ENCODE results near the gene TCF15.

GRCh38 chr20:646107-646867, 36.2 kb upstream of the TCF15 start:
- TF ChIP-seq POLR2A (IDR thresholded peaks at IDR 0.05): no peak
- no peak for TF ChIP-seq EP300 (IDR thresholded peaks at IDR 0.05)
- TF ChIP-seq, protein P1, sequence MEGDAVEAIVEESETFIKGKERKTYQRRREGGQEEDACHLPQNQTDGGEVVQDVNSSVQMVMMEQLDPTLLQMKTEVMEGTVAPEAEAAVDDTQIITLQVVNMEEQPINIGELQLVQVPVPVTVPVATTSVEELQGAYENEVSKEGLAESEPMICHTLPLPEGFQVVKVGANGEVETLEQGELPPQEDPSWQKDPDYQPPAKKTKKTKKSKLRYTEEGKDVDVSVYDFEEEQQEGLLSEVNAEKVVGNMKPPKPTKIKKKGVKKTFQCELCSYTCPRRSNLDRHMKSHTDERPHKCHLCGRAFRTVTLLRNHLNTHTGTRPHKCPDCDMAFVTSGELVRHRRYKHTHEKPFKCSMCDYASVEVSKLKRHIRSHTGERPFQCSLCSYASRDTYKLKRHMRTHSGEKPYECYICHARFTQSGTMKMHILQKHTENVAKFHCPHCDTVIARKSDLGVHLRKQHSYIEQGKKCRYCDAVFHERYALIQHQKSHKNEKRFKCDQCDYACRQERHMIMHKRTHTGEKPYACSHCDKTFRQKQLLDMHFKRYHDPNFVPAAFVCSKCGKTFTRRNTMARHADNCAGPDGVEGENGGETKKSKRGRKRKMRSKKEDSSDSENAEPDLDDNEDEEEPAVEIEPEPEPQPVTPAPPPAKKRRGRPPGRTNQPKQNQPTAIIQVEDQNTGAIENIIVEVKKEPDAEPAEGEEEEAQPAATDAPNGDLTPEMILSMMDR (IDR thresholded peaks at IDR 0.05): no peak
